ENCODE measurements around the gene C5AR2.

Gene C5AR2

GRCh38 chr19:47309608-47310007 is 22.4 kb upstream of the C5AR2 start, which contains the start of gene C5AR1:
Gene C5AR1 (plus strand): TSS chr19:47309861. CDS start chr19:47309896, 35 bp downstream.
- Histone ChIP-seq H3F3A (ENCODE audit: insufficient read depth, low read length) (no peaks in the 10 kb centered on the region), H3K4me2 (ENCODE audit: low read length) (no peak within 1 kb of the TSS), H3K36me3 (ENCODE audit: insufficient read depth, low read length) (no peaks in the 10 kb centered on the region), H3K27me3 (ENCODE audit: insufficient read depth, low read length) (no peaks in the 10 kb centered on the region; the same call in 1 of the 2 replicates), H3K27ac (ENCODE audit: low read depth, low read length, poor library complexity, severe bottlenecking) (no peak within 1 kb of the TSS), H4K20me1 (ENCODE audit: insufficient read depth, low read length) (no peaks in the 10 kb centered on the region), H3K79me2 (ENCODE audit: insufficient read depth, low read length) (no peaks in the 10 kb centered on the region), H2AFZ (ENCODE audit: low read length) (no peak within 1 kb of the TSS), H3K4me1 (ENCODE audit: insufficient read depth, low read length, severe bottlenecking) (no peaks in the 10 kb centered on the region), H3K9me3 (ENCODE audit: low read length) (no peaks in the 10 kb centered on the region), H3K9ac (ENCODE audit: low read length) (no peak within 1 kb of the TSS), H3K4me3 (ENCODE audit: low read depth, low read length, poor library complexity, severe bottlenecking) (no peak within 1 kb of the TSS), H3K9me2 (ENCODE audit: low read depth, low read length) (no peaks in the 10 kb centered on the region)
- TF ChIP-seq CTCF (IDR thresholded peaks at IDR 0.05; ENCODE audit: low read length) (no peak), EZH2 (IDR thresholded peaks at IDR 0.05; ENCODE audit: borderline replicate concordance, low read length) (no peak)

- Histone ChIP-seq H2AFZ (ENCODE audit: low read length) (no peak overlapping the region), H3K9me2 (ENCODE audit: low read depth, low read length) (no peaks in the 10 kb centered on the region), H3K4me2 (ENCODE audit: low read length) (no peak overlapping the region), H3K36me3 (ENCODE audit: insufficient read depth, low read length) (no peaks in the 10 kb centered on the region), H3K27me3 (ENCODE audit: insufficient read depth, low read length) (no peaks in the 10 kb centered on the region; the same call in 1 of the 2 replicates), H3K79me2 (ENCODE audit: insufficient read depth, low read length) (no peaks in the 10 kb centered on the region), H3F3A (ENCODE audit: insufficient read depth, low read length) (no peaks in the 10 kb centered on the region), H3K27ac (ENCODE audit: low read depth, low read length, poor library complexity, severe bottlenecking) (no peak overlapping the region), H3K4me1 (ENCODE audit: insufficient read depth, low read length, severe bottlenecking) (no peaks in the 10 kb centered on the region), H3K9ac (ENCODE audit: low read length) (no peak overlapping the region), H3K9me3 (ENCODE audit: low read length) (no peaks in the 10 kb centered on the region), H4K20me1 (ENCODE audit: insufficient read depth, low read length) (no peaks in the 10 kb centered on the region), H3K4me3 (ENCODE audit: low read depth, low read length, poor library complexity, severe bottlenecking) (no peak overlapping the region)
- TF ChIP-seq EZH2 (IDR thresholded peaks at IDR 0.05; ENCODE audit: borderline replicate concordance, low read length) (no peak), CTCF (IDR thresholded peaks at IDR 0.05; ENCODE audit: low read length) (no peak)
These were observed 21.7 kb upstream of the C5AR2 start for GRCh38 chr19:47310323-47310722.

GRCh38 chr19:47310819-47311218 is 21.2 kb upstream of the C5AR2 start:
- H2AFZ ChIP-seq (ENCODE audit: low read length) = no peak overlapping the region
- no peaks in the 10 kb centered on the region for H3F3A ChIP-seq (ENCODE audit: insufficient read depth, low read length)
- no peaks in the 10 kb centered on the region for H3K4me1 ChIP-seq (ENCODE audit: insufficient read depth, low read length, severe bottlenecking)
- no peaks in the 10 kb centered on the region for H3K9me2 ChIP-seq (ENCODE audit: low read depth, low read length)
- no peaks in the 10 kb centered on the region for H3K36me3 ChIP-seq (ENCODE audit: insufficient read depth, low read length)
- no peak overlapping the region for H3K4me2 ChIP-seq (ENCODE audit: low read length)
- H3K27me3 ChIP-seq (ENCODE audit: insufficient read depth, low read length) = no peaks in the 10 kb centered on the region; the same call in 1 of the 2 replicates
- no peaks in the 10 kb centered on the region for H4K20me1 ChIP-seq (ENCODE audit: insufficient read depth, low read length)
- no peaks in the 10 kb centered on the region for H3K9me3 ChIP-seq (ENCODE audit: low read length)
- TF ChIP-seq CTCF (IDR thresholded peaks at IDR 0.05; ENCODE audit: low read length) = no peak
- no peak for TF ChIP-seq EZH2 (IDR thresholded peaks at IDR 0.05; ENCODE audit: borderline replicate concordance, low read length)
- H3K9ac ChIP-seq (ENCODE audit: low read length) = no peak overlapping the region
- H3K27ac ChIP-seq (ENCODE audit: low read depth, low read length, poor library complexity, severe bottlenecking) = no peak overlapping the region
- no peak overlapping the region for H3K4me3 ChIP-seq (ENCODE audit: low read depth, low read length, poor library complexity, severe bottlenecking)
- H3K79me2 ChIP-seq (ENCODE audit: insufficient read depth, low read length) = no peaks in the 10 kb centered on the region

All from OCI-LY1 (cell line).